Hepatocyte (in vitro differentiated cells): ENCODE measurements around the gene PRR27. TPM values are rescaled to one million over a fixed set of nuclear protein-coding genes. Genes with fewer than 3 reads are reported as not detected.

Source experiments
- DNase-seq: peaks from one replicate; pipeline ENCODE4 v3.0.0-alpha.2; 2016; ENCODE audit warnings: low spot score
- H2AFZ ChIP-seq: fragments of 200-600 bp; sonication (generic); 2 replicates; pipeline ENCODE4 v1.6.0; 2016; ENCODE audit warnings: antibody characterized with exemption, mild to moderate bottlenecking
- H3K27ac ChIP-seq: fragments of 200-600 bp; sonication (generic); 2 replicates; pipeline ENCODE4 v1.5.1; 2016; ENCODE audit warnings: mild to moderate bottlenecking
- H3K27me3 ChIP-seq: fragments of 200-600 bp; sonication (generic); 2 replicates; pipeline ENCODE4 v1.6.1; 2016
- H3K36me3 ChIP-seq: fragments of 200-600 bp; sonication (generic); replicated peaks from 2 replicates; pipeline ENCODE4 v1.5.1; 2016; ENCODE audit warnings: low read depth; ENCODE audit not compliant: insufficient read depth
- H3K4me1 ChIP-seq: fragments of 200-600 bp; sonication (generic); 2 replicates; pipeline ENCODE4 v1.5.1; 2016; ENCODE audit warnings: mild to moderate bottlenecking, moderate library complexity; ENCODE audit not compliant: insufficient read depth
- H3K4me2 ChIP-seq: fragments of 200-600 bp; sonication (generic); 2 replicates; pipeline ENCODE4 v1.6.0; 2016
- H3K4me3 ChIP-seq: fragments of 200-600 bp; sonication (generic); 2 replicates; pipeline ENCODE4 v1.5.1; 2016; ENCODE audit warnings: mild to moderate bottlenecking
- H3K79me2 ChIP-seq: fragments of 200-600 bp; sonication (generic); 2 replicates; pipeline ENCODE4 v1.6.0; 2017; ENCODE audit warnings: mild to moderate bottlenecking
- H3K9me2 ChIP-seq: fragments of 200-600 bp; sonication (generic); replicated peaks from 2 replicates; pipeline ENCODE4 v1.6.0; 2017; ENCODE audit warnings: mild to moderate bottlenecking; ENCODE audit not compliant: insufficient read depth
- H3K9me3 ChIP-seq: fragments of 200-600 bp; sonication (generic); 2 replicates; pipeline ENCODE4 v1.5.1; 2016; ENCODE audit warnings: low read depth, mild to moderate bottlenecking
- H4K20me1 ChIP-seq: fragments of 200-600 bp; sonication (generic); 2 replicates; pipeline ENCODE4 v1.6.0; 2016; ENCODE audit warnings: mild to moderate bottlenecking; ENCODE audit not compliant: insufficient read depth, poor library complexity, severe bottlenecking
- EZH2 ChIP-seq: fragments of 200-600 bp; sonication (generic); IDR thresholded peaks from 2 replicates; pipeline ENCODE4 v1.6.1; 2016; ENCODE audit warnings: antibody characterized with exemption, mild to moderate bottlenecking, borderline replicate concordance
- EZH2phosphoT487 ChIP-seq: fragments of 200-600 bp; sonication (generic); IDR thresholded peaks from one replicate; pipeline ENCODE4 v1.6.1; 2018; ENCODE audit warnings: antibody characterized with exemption, mild to moderate bottlenecking, low read depth, moderate library complexity; ENCODE audit not compliant: unreplicated experiment, severe bottlenecking
- WGBS: methylation state at CpG from one replicate; pipeline ENCODE4 v1.1.6; 2016; ENCODE audit warnings: low lambda C conversion rate; ENCODE audit errors: missing lambda C conversion rate; 5-methylcytosine and 5-hydroxymethylcytosine counted together
- polyA plus RNA-seq: library from polyadenylated mRNA; unstranded; fragments of >200 nt; fragmentation: Nextera tagmentation; extraction: Ambion mirVana; gene quantifications from 2 replicates; pipeline ENCODE4 v1.2.1, GENCODE V29; 2016
- total RNA-seq: library from RNA; depleted of rRNA; stranded (reverse); fragments of >200 nt; gene quantifications from 2 replicates; pipeline ENCODE4 v1.2.3, GENCODE V29; 2014
- TF ChIP-seq, protein P1 (sequence below): fragments of 200-600 bp; sonication (generic); IDR thresholded peaks from 2 replicates; pipeline ENCODE4 v1.5.1; 2016; ENCODE audit warnings: antibody characterized with exemption, mild to moderate bottlenecking; ENCODE audit not compliant: poor library complexity

Gene PRR27
- total and polyA plus RNA-seq, 2 experiments from 2014 or later: 0.48 TPM; not detected in 1

- WGBS: 75% methylated on average over 1 of the region's 1 CpG
- no peak overlapping the region for H3K4me3 ChIP-seq
- no peaks in the 10 kb centered on the region for H3K4me1 ChIP-seq
- no peak overlapping the region for H3K4me2 ChIP-seq
- no peaks in the 10 kb centered on the region for H3K9me3 ChIP-seq
- H3K9me2 ChIP-seq: no peaks in the 10 kb centered on the region
- no peak for DNase-seq
- H4K20me1 ChIP-seq: no peaks in the 10 kb centered on the region
- TF ChIP-seq, protein P1, sequence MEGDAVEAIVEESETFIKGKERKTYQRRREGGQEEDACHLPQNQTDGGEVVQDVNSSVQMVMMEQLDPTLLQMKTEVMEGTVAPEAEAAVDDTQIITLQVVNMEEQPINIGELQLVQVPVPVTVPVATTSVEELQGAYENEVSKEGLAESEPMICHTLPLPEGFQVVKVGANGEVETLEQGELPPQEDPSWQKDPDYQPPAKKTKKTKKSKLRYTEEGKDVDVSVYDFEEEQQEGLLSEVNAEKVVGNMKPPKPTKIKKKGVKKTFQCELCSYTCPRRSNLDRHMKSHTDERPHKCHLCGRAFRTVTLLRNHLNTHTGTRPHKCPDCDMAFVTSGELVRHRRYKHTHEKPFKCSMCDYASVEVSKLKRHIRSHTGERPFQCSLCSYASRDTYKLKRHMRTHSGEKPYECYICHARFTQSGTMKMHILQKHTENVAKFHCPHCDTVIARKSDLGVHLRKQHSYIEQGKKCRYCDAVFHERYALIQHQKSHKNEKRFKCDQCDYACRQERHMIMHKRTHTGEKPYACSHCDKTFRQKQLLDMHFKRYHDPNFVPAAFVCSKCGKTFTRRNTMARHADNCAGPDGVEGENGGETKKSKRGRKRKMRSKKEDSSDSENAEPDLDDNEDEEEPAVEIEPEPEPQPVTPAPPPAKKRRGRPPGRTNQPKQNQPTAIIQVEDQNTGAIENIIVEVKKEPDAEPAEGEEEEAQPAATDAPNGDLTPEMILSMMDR: no peak
- TF ChIP-seq EZH2phosphoT487: no peak
- TF ChIP-seq EZH2: no peak
- H3K79me2 ChIP-seq: no peaks in the 10 kb centered on the region
- H3K36me3 ChIP-seq: no peaks in the 10 kb centered on the region
- H3K27ac ChIP-seq: no peak overlapping the region
- no peak overlapping the region for H2AFZ ChIP-seq
- H3K27me3 ChIP-seq: no peaks in the 10 kb centered on the region
Measured at GRCh38 chr4:70191647-70192046, 37.6 kb downstream of the PRR27 start.

GRCh38 chr4:70192895-70193294, 38.9 kb downstream of the PRR27 start:
- no peaks in the 10 kb centered on the region for H3K79me2 ChIP-seq
- no peak overlapping the region for H3K4me2 ChIP-seq
- peaks cover 3% of the 10 kb centered on the region for H3K4me1 ChIP-seq
- no peaks in the 10 kb centered on the region for H3K27me3 ChIP-seq
- TF ChIP-seq EZH2phosphoT487 (no peak), EZH2 (no peak)
- TF ChIP-seq, protein P1: no peak
- no peak overlapping the region for H3K27ac ChIP-seq
- H4K20me1 ChIP-seq: no peaks in the 10 kb centered on the region
- 100% methylated on average over 2 of the region's 2 CpGs for WGBS
- H3K9me2 ChIP-seq: no peaks in the 10 kb centered on the region
- H3K36me3 ChIP-seq: no peaks in the 10 kb centered on the region
- no peaks in the 10 kb centered on the region for H3K9me3 ChIP-seq
- H3K4me3 ChIP-seq: no peak overlapping the region
- no peak for DNase-seq
- H2AFZ ChIP-seq: no peak overlapping the region

GRCh38 chr4:70195425-70195824, 41.4 kb downstream of the PRR27 start, which contains the start of gene ODAM:
Gene ODAM, plus strand, starts transcription at chr4:70195725. Its CDS starts 819 bp downstream, at chr4:70196544.
- DNase-seq: no peak
- Histone ChIP-seq H3K27me3 (no peaks in the 10 kb centered on the region), H3K4me2 (no peak within 1 kb of the TSS), H3K79me2 (no peaks in the 10 kb centered on the region), H3K4me1 (peaks cover 12% of the 10 kb centered on the region), H3K9me2 (no peaks in the 10 kb centered on the region), H3K27ac (no peak within 1 kb of the TSS), H4K20me1 (no peaks in the 10 kb centered on the region), H2AFZ (no peak within 1 kb of the TSS), H3K4me3 (no peak within 1 kb of the TSS), H3K36me3 (no peaks in the 10 kb centered on the region), H3K9me3 (no peaks in the 10 kb centered on the region)
- 100% methylated on average over 1 of the region's 1 CpG for WGBS
- TF ChIP-seq EZH2 (no peak), EZH2phosphoT487 (no peak)
- TF ChIP-seq, protein P1: no peak

- no peaks in the 10 kb centered on the region for H3K79me2 ChIP-seq
- no peak overlapping the region for H2AFZ ChIP-seq
- DNase-seq: no peak
- peaks cover 12% of the 10 kb centered on the region for H3K4me1 ChIP-seq
- H3K27ac ChIP-seq: no peak overlapping the region
- no peaks in the 10 kb centered on the region for H3K9me3 ChIP-seq
- TF ChIP-seq EZH2phosphoT487: no peak
- TF ChIP-seq, protein P1: no peak
- no peaks in the 10 kb centered on the region for H3K27me3 ChIP-seq
- no peak overlapping the region for H3K4me2 ChIP-seq
- 75% methylated on average over 2 of the region's 2 CpGs for WGBS
- no peaks in the 10 kb centered on the region for H4K20me1 ChIP-seq
- H3K36me3 ChIP-seq: no peaks in the 10 kb centered on the region
- H3K9me2 ChIP-seq: no peaks in the 10 kb centered on the region
- H3K4me3 ChIP-seq: no peak overlapping the region
Measured at GRCh38 chr4:70196857-70197256, 42.8 kb downstream of the PRR27 start.
